Stomach smooth muscle (tissue), 2 donors: ENCODE results near the gene ARID5A.

ENCODE experiments used
- H3K27ac ChIP-seq: one replicate; pipeline ENCODE4 v1.7.0; 2013; ENCODE audit warnings: mild to moderate bottlenecking, low read length, inconsistent platforms
- H3K27me3 ChIP-seq, 2 donors: one replicate each; pipeline ENCODE4 v1.7.0; 2013; ENCODE audit warnings: low read length in 2 of 2; ENCODE audit not compliant: insufficient read depth in 2 of 2, control insufficient read depth in 1 of 2
- H3K36me3 ChIP-seq, 2 donors: one replicate each; pipeline ENCODE4 v1.7.0; 2013; ENCODE audit warnings: low read length in 2 of 2; ENCODE audit not compliant: control insufficient read depth in 2 of 2, insufficient read depth in 2 of 2
- H3K4me1 ChIP-seq: one replicate; pipeline ENCODE4 v1.7.0; 2013; ENCODE audit warnings: low read length; ENCODE audit not compliant: control insufficient read depth, insufficient read depth
- H3K4me3 ChIP-seq, 2 donors: one replicate each; pipeline ENCODE4 v1.7.0; 2013; ENCODE audit warnings: low read length in 2 of 2
- H3K9ac ChIP-seq, 2 donors: one replicate each; pipeline ENCODE4 v1.7.0; 2013; ENCODE audit warnings: low read length in 2 of 2, mild to moderate bottlenecking in 1 of 2
- H3K9me3 ChIP-seq, 2 donors: one replicate each; pipeline ENCODE4 v1.7.0; 2013; ENCODE audit warnings: low read length in 2 of 2; ENCODE audit not compliant: control insufficient read depth in 2 of 2
- donor health status: healthy.
- donor health status: Pancreatic carcinoma.

The ARID5A gene

DNA sequence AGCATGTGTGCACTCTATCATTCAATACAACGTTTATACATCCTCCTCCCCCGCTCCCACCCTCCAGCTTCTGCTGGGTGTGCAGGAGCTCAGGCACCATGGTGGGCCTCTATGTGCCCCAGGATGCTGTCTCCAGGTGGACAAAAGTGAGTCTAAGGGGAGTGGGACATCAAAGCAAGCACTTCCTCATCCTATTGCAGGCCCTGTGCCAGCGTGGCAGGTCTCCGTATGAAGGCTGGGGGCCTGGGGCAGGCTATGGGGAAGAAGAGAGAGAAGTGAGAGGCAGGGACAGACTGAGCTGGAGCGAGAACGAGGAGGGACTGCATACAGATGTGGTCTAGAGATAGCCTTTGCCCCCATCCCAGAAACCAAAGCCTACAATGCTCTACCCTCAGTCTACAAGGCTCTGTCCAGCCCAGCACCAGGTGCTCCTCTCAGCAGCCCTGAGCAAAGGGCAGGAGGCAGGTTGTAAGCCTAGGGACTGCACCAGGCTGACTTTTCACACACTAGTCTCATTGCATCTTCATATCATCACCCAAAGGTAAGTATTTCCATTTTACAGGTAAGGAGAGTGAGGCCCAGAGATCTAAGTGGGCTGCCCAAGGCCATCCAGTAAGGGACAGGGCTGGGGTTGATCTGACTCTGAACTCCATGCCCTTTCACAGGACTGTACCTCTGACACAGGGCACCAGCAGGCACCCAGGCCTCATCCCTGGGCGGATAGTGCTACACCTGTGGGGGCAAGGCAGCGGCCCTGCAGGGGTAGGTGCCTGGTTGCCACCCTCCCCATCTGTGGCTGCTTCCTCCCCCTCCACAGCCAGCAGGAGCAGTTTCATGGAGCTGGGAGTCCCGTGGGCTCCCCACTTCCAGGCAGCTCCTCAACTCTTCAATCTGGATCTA is 14.0 kb upstream of the ARID5A start:
- Histone ChIP-seq H3K4me1 (peaks cover 6% of the 10 kb centered on the region), H3K27me3 (no peaks in the 10 kb centered on the region), H3K36me3 (no peaks in the 10 kb centered on the region), H3K9ac (no peak overlapping the region), H3K4me3 (no peak overlapping the region), H3K27ac (no peak overlapping the region), H3K9me3 (no peaks in the 10 kb centered on the region)

DNA sequence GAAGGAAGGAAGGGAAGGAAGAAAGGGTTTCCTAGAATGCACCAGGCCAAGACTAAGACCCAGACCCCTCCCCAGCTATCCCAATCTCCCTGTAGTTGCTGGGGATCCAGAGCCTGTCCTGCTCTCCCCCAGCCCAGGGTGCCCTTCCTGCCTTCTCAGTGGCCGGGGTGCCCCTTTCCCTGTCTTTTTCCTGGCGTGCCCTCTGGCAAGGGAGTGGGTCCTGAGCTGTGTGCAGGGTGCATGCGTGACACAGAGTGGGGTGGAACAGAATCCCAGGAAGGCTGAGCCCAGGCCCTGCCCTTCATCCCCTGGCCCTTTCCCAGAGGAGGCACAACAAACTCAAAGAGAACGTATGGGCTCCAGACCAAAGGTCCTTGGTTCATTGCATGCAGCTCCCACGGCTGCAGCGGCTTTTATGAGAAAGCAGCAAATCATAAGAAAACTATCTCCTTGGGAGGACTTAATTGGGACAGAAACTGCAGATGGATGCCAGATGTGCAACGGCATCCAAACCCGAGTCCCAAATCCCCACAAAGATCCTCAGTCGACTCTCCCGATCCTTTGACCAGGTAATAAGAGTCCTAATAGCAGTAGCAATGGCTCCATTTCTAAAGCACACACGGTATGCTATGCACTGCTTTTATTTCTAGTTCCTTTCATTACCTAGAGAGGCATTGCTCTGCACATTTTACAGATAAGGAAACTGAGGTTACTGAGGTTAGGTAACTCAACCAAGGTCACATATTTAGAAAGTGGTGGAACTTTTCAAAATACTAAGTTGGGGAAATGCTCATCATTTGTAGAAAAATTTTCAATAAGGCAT is 12.7 kb upstream of the ARID5A start:
- Histone ChIP-seq H3K9ac (no peak overlapping the region), H3K4me3 (no peak overlapping the region), H3K27ac (no peak overlapping the region), H3K36me3 (no peaks in the 10 kb centered on the region), H3K9me3 (no peaks in the 10 kb centered on the region), H3K4me1 (peaks cover 17% of the 10 kb centered on the region), H3K27me3 (no peaks in the 10 kb centered on the region)

DNA sequence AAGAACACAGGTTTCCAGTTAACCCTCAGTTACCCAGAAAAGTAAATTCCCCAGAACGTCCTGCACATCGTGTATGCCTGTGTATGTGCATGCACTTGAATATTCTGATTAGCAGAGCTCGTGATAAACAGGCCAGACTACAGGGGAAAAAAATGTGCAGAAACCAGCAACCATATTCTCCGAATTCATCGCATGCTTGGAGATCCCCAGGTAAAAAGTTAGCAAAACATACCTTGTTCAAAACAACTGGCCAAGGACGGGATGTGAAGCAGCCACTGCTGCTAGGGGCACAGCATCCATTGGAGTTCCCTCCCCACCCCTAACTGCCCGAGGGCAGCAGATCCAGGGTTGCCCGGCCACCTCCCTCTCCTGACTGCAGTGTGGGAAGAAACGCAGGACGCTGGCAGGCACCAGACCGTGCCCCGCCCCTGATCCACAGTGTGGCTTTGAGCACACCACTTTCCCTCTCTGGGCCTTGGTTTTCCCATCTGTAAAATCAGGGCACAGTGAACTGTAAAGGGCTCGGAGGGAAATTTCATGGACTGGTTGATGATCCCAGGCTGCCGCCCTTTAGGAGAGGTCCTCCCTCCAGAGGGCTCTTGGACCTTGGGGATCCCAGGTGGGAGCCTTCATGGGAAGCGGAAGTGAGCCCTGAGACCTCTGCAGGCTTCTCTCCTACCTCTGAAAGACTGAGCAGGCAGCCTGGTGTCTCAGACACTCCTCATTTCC is 11.9 kb upstream of the ARID5A start:
- Histone ChIP-seq H3K36me3 (no peaks in the 10 kb centered on the region), H3K4me3 (no peak overlapping the region), H3K9me3 (no peaks in the 10 kb centered on the region), H3K9ac (no peak overlapping the region), H3K27ac (no peak overlapping the region), H3K4me1 (peaks cover 24% of the 10 kb centered on the region), H3K27me3 (no peaks in the 10 kb centered on the region)

DNA sequence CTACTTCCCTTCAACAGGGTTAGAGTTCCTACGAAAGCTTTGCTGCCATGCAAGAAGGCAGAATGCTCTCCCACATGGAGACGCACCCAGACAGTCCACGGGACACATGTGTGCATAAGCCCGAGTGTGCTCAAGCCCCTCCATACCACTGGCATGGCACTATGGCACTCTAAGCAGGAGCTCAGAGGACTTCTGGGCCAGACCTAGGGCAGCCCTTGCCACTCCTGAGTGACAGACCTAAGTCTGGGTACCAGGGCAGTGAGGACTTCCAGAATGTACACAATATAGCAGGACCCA is 11.4 kb upstream of the ARID5A start:
- H3K27me3 ChIP-seq, result no peaks in the 10 kb centered on the region
- no peak overlapping the region for H3K9ac ChIP-seq
- H3K4me3 ChIP-seq, result no peak overlapping the region
- H3K4me1 ChIP-seq, result peaks cover 27% of the 10 kb centered on the region
- H3K9me3 ChIP-seq, result no peaks in the 10 kb centered on the region
- H3K27ac ChIP-seq, result no peak overlapping the region
- H3K36me3 ChIP-seq, result no peaks in the 10 kb centered on the region

DNA sequence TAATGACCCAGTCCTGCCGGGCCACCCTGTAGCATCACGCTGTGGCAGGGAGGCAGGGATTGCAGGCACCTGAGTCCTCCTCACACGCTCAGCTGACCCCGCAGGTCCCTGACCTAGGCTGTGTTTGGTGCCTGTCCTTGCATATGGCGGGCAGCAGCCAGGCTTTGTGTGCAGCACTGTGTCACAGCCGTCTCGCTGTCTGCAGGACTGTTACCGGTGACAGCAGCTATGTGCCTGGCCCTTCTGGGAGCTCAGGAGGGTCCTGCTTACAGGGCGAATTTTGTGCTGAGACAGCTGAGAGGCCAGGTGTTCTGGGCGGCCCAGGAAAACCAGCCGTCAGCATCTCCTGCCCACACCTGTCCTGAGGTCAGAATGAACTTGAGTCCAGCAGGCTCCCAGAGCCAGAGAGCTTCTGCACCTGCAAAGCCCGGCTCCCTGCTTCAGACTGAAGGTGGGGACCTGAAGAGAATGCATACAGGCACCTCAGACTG is 10.4 kb upstream of the ARID5A start:
- Histone ChIP-seq H3K36me3 (no peaks in the 10 kb centered on the region), H3K9me3 (no peaks in the 10 kb centered on the region), H3K9ac (no peak overlapping the region), H3K27me3 (no peaks in the 10 kb centered on the region), H3K27ac (no peak overlapping the region), H3K4me1 (peaks cover 34% of the 10 kb centered on the region), H3K4me3 (no peak overlapping the region)

DNA sequence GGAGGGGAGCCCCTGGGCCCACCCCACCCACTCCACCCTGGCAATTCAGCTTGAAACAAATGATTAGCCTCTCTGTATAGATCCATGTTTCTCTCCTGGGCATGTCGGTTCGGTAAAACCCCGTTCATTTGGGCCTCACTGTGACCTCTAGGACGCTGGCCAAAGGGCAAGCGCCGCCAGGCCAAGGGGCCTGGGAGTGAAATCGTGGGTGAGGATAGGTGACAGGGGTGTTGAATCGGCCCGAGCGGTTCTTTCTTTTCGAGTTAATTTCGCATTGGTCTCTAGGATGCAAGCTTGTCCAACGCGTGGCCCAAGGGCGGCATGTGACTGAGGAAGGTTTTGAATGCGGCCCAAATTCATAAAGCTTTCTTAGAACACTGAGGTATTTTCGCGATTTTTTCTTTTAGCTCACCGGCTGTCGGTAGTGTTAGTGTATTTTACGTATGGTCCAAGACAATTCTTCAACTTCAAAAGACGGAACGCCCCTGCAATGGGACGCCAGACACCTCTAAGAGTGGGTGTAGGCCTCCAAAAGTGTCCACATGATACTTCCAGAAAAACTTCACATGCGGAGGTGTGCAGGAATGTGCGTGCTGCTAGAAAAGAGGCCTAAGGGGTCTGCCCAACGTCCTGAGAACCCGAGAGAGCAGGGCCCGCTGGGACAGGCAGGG is 9.8 kb upstream of the ARID5A start:
- Histone ChIP-seq H3K4me3 (peak overlapping the region; percentile 64 to 72), H3K9me3 (no peaks in the 10 kb centered on the region), H3K4me1 (peaks cover 40% of the 10 kb centered on the region), H3K36me3 (no peaks in the 10 kb centered on the region), H3K9ac (peak overlapping the region; percentile 89), H3K27me3 (no peaks in the 10 kb centered on the region), H3K27ac (peak overlapping the region; percentile 70)

DNA sequence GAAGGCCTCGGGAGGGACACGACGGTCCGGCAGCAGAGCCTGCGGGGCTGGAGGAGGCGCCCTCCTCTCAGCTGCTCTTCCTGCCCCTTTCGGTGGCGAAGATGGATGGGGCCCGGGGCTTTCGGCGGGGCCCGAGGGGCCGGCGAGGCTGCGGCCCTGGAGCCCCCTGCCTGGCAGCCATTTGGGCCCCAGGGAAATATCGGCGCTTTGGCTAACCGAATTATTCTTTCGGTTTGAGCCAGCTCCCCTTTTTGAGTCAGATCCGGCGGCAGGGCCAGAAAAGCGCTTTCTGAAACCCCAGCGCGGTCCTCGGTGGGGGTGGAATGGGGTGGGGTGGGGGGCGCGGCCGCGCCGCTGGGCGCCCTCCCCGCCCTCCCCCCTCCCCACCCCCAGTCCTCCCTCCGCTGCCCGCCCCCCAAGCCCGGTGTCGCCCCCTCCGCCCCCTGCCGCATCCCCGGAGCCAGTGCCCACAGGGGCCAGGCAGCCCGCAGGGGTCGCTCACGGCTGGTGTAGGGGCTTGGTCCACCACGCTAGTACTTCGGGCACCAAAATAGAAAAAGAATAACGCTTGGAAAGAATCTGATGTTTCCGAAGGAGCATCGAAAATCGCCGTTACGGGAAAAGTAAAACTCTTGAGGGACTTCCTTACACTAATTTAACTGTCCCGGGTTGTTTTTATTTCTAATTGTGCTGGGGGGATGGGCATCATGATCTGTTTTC is 9.1 kb upstream of the ARID5A start:
- peak overlapping the region; percentile 75 for H3K27ac ChIP-seq
- H3K36me3 ChIP-seq, result no peaks in the 10 kb centered on the region
- no peaks in the 10 kb centered on the region for H3K9me3 ChIP-seq
- no peaks in the 10 kb centered on the region for H3K27me3 ChIP-seq
- H3K4me3 ChIP-seq, result peak overlapping the region; percentile 64 to 72
- peak overlapping the region; percentile 89 for H3K9ac ChIP-seq
- H3K4me1 ChIP-seq, result peaks cover 47% of the 10 kb centered on the region

DNA sequence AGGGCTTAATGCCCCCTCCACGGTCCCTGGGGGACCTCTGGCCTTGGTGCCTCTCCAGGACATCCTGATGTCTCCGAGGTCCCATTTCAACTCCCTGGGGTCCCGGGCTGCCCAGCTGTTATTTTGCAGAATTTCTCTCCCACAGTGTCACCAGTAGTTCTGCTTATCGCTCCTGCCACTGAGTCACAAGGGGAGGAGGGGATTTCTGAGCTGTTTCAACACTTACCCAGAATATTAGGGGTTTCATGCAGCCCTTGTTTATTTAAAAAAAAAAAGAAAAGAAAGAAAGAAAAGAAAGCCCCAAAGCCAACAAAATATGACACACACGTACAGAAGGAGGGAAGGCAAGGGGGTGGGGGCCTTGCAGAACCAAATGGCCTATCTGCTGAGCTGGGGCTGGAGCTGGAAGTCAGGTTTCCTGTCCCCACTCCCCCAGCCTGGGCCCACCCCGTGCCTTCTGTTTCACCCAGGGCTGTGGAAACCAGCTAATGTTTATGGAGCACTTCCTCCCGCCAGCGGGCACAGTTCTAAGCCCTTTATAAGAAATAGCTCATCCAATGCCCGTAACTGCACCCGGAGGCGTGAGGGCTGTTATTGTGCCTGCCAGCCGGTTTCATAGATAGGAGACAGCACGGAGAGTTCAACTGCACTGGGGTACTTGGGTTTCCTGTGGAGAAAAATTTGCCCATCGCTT is 8.4 kb upstream of the ARID5A start:
- Histone ChIP-seq H3K27ac (peak overlapping the region; percentile 75), H3K9me3 (no peaks in the 10 kb centered on the region), H3K4me1 (peaks cover 54% of the 10 kb centered on the region), H3K36me3 (no peaks in the 10 kb centered on the region), H3K4me3 (peak overlapping the region; percentile 48 to 69), H3K9ac (peak overlapping the region; percentile 55 to 89), H3K27me3 (no peaks in the 10 kb centered on the region)

DNA sequence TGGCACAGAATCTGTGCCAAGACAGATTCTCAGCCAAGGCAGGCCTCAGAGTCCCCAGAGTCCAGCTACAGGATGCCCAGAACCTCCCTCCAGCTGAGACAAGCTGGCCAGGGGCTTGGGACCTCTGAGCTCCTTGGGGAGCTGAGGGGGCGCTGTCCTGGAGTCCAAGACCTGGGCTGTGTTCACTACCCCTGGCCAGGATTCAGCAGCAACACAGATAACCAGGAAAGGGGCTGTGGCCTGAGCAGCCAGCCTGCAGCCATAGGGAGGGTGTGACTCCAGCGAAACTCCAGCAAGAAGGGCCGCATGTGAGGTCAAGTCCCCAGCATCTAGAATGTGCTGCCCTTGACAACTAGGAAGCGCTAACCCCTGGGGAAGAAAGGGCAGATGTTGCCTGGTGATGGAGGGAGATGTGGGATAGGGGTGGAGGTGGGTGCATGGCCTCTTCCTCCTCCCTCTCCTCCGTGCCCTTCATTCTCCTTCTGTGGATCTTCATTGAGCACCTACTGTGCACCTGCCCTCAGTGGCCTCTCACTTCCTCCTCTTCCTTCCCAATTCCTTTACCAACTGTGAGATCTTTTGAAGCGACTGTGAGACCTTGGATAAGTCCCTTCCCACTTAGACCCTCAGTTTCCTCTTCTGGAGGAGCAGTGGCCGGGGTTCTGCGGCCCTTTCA is 7.7 kb upstream of the ARID5A start:
- H3K9me3 ChIP-seq, result no peaks in the 10 kb centered on the region
- H3K4me1 ChIP-seq, result peaks cover 60% of the 10 kb centered on the region
- peak overlapping the region in 1 of 2 donors; percentile 22 for H3K4me3 ChIP-seq
- no peaks in the 10 kb centered on the region for H3K36me3 ChIP-seq
- peak overlapping the region; percentile 75 for H3K27ac ChIP-seq
- peak overlapping the region; percentile 13 to 89 for H3K9ac ChIP-seq
- no peaks in the 10 kb centered on the region for H3K27me3 ChIP-seq
